WTC11 (cell line): Measurements from ENCODE around the gene CELA2A. TPM values are rescaled to one million over a fixed set of nuclear protein-coding genes. Genes with fewer than 3 reads are reported as not detected.

Experiments used
- ATAC-seq: fragments of 200-7000 bp; cut with Tn5 transposase; 2 replicates; pipeline ENCODE4 v1.10.0; 2021; ENCODE audit warnings: mild to moderate bottlenecking, moderate library complexity
- CTCF ChIA-PET: fragments of 300-600 bp; sonication (Branson Sonifier 250); formaldehyde crosslinking; loops from one replicate; lab custom pipeline; 2021; ENCODE audit warnings: antibody characterized with exemption; lab: Charles Lee
- POLR2A ChIA-PET: fragments of 350-600 bp; sonication (Branson Sonifier 250); formaldehyde crosslinking; loops from one replicate; lab custom pipeline; 2021; ENCODE audit warnings: antibody characterized with exemption; lab: Charles Lee
- DNase-seq: peaks from one replicate; pipeline ENCODE4 v3.0.0; 2021; ENCODE audit warnings: low spot score
- H3K27ac Mint-ChIP-seq: 2 replicates; pipeline ENCODE4 v1.8.0; 2021; ENCODE audit warnings: mixed read lengths
- H3K27me3 Mint-ChIP-seq: 2 replicates; pipeline ENCODE4 v1.8.0; 2021; ENCODE audit warnings: low read depth, mild to moderate bottlenecking, moderate library complexity, mixed read lengths
- H3K36me3 Mint-ChIP-seq: 2 replicates; pipeline ENCODE4 v1.8.0; 2021; ENCODE audit warnings: mixed read lengths
- H3K4me1 Mint-ChIP-seq: 2 replicates; pipeline ENCODE4 v1.8.0; 2022; ENCODE audit warnings: mixed read lengths
- H3K4me3 Mint-ChIP-seq: 2 replicates; pipeline ENCODE4 v1.8.0; 2021; ENCODE audit warnings: mild to moderate bottlenecking, moderate library complexity, mixed read lengths
- H3K9me3 Mint-ChIP-seq: 2 replicates; pipeline ENCODE4 v1.8.0; 2021; ENCODE audit warnings: mixed read lengths
- ELF4 ChIP-seq: sonication (generic); formaldehyde crosslinking; IDR thresholded peaks from 2 replicates; pipeline ENCODE4 v1.8.1; 2022; ENCODE audit warnings: low read depth, mild to moderate bottlenecking, moderate library complexity, missing genetic modification reagents
- ETV6 ChIP-seq: sonication (generic); formaldehyde crosslinking; IDR thresholded peaks from 2 replicates; pipeline ENCODE4 v1.8.1; 2022; ENCODE audit warnings: mild to moderate bottlenecking, missing genetic modification reagents
- GRHL2 ChIP-seq: fragments of 250-450 bp; sonication (Bioruptor Pico); IDR thresholded peaks from 2 replicates; pipeline ENCODE4 v1.8.0; 2022; ENCODE audit warnings: mild to moderate bottlenecking, moderate library complexity; ENCODE audit not compliant: insufficient replicate concordance, severe bottlenecking
- IRF2 ChIP-seq: sonication (generic); formaldehyde crosslinking; IDR thresholded peaks from 2 replicates; pipeline ENCODE4 v1.8.0; 2022; ENCODE audit warnings: low read depth, missing genetic modification reagents, borderline replicate concordance
- KAT7 ChIP-seq: sonication (generic); formaldehyde crosslinking; IDR thresholded peaks from 2 replicates; pipeline ENCODE4 v1.8.1; 2023; ENCODE audit warnings: missing genetic modification reagents, mild to moderate bottlenecking, borderline replicate concordance
- NFE2L1 ChIP-seq: sonication (generic); formaldehyde crosslinking; IDR thresholded peaks from 2 replicates; pipeline ENCODE4 v1.8.1; 2023; ENCODE audit warnings: missing genetic modification reagents
- NR3C1 ChIP-seq: sonication (generic); formaldehyde crosslinking; conservative IDR thresholded peaks from 2 replicates; pipeline ENCODE4 v1.8.1; 2023; ENCODE audit warnings: low read depth, mild to moderate bottlenecking, missing genetic modification reagents
- OVOL2 ChIP-seq: fragments of 250-450 bp; sonication (Bioruptor Pico); IDR thresholded peaks from 2 replicates; pipeline ENCODE4 v1.9.0; 2021; ENCODE audit warnings: mild to moderate bottlenecking, borderline replicate concordance
- SP1 ChIP-seq: sonication (generic); formaldehyde crosslinking; conservative IDR thresholded peaks from 2 replicates; pipeline ENCODE4 v1.8.1; 2022; ENCODE audit warnings: missing genetic modification reagents
- ZNF121 ChIP-seq: sonication (generic); formaldehyde crosslinking; IDR thresholded peaks from 2 replicates; pipeline ENCODE4 v1.8.0; 2023; ENCODE audit warnings: missing genetic modification reagents
- total RNA-seq: library from RNA; stranded (reverse); gene quantifications from 3 replicates; pipeline ENCODE4 v1.2.3, GENCODE V29; 2021
- TF ChIP-seq, protein P1 (sequence below): sonication (generic); formaldehyde crosslinking; IDR thresholded peaks from 2 replicates; pipeline ENCODE4 v1.8.0; 2022; ENCODE audit warnings: mild to moderate bottlenecking, missing genetic modification reagents
- TF ChIP-seq, protein P2 (sequence below): sonication (generic); formaldehyde crosslinking; IDR thresholded peaks from 2 replicates; pipeline ENCODE4 v1.8.0; 2023; ENCODE audit warnings: missing genetic modification reagents, mild to moderate bottlenecking, borderline replicate concordance
- TF ChIP-seq, protein P3 (sequence below): sonication (generic); formaldehyde crosslinking; IDR thresholded peaks from 2 replicates; pipeline ENCODE4 v1.8.1; 2023; ENCODE audit warnings: mild to moderate bottlenecking, missing genetic modification reagents, moderate library complexity
- TF ChIP-seq, protein P4 (sequence below): sonication (generic); formaldehyde crosslinking; IDR thresholded peaks from 2 replicates; pipeline ENCODE4 v1.8.1; 2022; ENCODE audit warnings: mild to moderate bottlenecking, moderate library complexity, missing genetic modification reagents
- TF ChIP-seq, protein P5 (sequence below): sonication (generic); formaldehyde crosslinking; IDR thresholded peaks from 2 replicates; pipeline ENCODE4 v1.8.1; 2022; ENCODE audit warnings: low read depth, missing genetic modification reagents, borderline replicate concordance
- TF ChIP-seq, protein P6 (sequence below): fragments of 250-450 bp; sonication (Bioruptor Pico); IDR thresholded peaks from 2 replicates; pipeline ENCODE4 v1.9.0; 2021; ENCODE audit warnings: moderate library complexity, mild to moderate bottlenecking, inconsistent platforms, borderline replicate concordance
- TF ChIP-seq, protein P7 (sequence below): fragments of 250-450 bp; sonication (Bioruptor Pico); conservative IDR thresholded peaks from 2 replicates; pipeline ENCODE4 v1.9.0; 2021; ENCODE audit warnings: mild to moderate bottlenecking
- TF ChIP-seq, protein P8 (sequence below): sonication (generic); formaldehyde crosslinking; IDR thresholded peaks from 2 replicates; pipeline ENCODE4 v1.8.1; 2023; ENCODE audit warnings: mild to moderate bottlenecking, moderate library complexity, missing genetic modification reagents

Gene CELA2A
- total RNA-seq, 1 experiment from 2014 or later: 0.83 TPM

DNA sequence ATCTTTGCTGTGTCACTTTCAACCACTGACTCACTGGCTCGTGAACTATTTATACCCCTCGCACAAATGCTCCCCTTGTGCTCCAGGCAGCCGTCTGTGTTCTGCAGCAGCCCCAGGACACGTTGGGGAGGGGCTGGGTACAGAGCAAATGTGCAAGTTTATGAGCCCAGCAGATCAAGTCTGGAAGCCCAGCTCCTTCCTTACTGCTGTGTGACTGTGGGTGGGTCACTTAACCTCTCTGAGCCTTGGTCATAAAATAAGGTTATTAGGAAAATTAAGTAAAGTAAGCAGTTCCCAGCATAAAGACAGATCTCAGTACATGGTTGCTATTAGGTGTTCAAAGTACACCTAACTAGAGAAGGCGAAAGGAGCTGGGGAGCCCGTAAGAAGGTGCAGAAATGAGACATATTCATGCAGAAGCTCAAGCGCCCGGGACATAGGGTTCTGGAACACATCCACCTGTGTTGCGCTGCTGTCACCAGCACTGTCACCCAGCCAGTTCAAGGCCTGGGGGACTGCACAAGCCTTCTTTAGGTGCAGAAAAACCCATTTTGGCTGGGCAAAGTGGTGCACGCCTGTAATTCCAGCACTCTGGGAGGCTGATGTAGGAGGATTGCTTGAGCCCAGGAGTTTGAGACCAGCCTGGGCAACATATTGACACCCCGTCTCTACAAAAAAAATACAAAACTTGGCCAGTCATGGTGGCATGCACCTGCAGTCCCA lies 33.0 kb upstream of the CELA2A start:
- ChIA-PET POLR2A (no interaction called here), CTCF (interaction anchor here (0.7 kb wide), 1 partner anchor 9 kb away, joined by 3 read pairs; no protein-coding TSS in a partner anchor)

DNA sequence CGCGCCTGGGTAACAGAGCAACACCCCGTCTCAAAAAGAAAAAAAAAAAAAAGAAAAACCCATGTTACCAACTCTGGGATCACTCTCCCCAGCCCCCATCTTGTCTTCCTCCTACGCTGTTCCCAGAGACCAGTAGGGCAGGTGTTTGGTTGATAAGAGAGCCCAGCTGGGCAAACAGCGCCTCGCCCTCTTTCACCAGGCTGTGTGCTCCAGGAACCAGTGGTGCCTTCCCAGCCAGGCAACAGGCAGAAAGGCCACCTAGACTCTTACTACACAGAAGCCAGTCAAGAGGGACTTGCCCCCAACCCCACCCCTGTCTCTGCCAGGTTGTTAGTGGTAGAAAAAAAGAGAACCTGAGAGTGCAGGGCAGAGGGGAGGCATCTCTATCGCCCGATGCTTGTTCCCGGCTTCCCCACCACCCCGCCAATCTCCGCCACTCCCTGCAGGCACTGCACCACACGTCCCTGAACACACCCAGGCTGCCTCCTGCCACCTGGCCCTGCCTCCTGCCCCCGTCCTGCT lies 32.3 kb upstream of the CELA2A start:
- Mint-ChIP-seq H3K4me1 (no peaks in the 10 kb centered on the region), H3K4me3 (no peak overlapping the region), H3K27ac (no peak overlapping the region), H3K36me3 (peaks cover 7% of the 10 kb centered on the region), H3K9me3 (peaks cover 5% of the 10 kb centered on the region), H3K27me3 (no peaks in the 10 kb centered on the region; the same call in 1 of the 2 replicates)
- ChIA-PET CTCF (no interaction called here), POLR2A (no interaction called here)
- TF ChIP-seq, protein P1, sequence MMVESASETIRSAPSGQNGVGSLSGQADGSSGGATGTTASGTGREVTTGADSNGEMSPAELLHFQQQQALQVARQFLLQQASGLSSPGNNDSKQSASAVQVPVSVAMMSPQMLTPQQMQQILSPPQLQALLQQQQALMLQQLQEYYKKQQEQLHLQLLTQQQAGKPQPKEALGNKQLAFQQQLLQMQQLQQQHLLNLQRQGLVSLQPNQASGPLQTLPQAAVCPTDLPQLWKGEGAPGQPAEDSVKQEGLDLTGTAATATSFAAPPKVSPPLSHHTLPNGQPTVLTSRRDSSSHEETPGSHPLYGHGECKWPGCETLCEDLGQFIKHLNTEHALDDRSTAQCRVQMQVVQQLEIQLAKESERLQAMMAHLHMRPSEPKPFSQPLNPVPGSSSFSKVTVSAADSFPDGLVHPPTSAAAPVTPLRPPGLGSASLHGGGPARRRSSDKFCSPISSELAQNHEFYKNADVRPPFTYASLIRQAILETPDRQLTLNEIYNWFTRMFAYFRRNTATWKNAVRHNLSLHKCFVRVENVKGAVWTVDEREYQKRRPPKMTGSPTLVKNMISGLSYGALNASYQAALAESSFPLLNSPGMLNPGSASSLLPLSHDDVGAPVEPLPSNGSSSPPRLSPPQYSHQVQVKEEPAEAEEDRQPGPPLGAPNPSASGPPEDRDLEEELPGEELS: no peak
- TF ChIP-seq IRF2 (CRISPR knock-in tag): no peak
- TF ChIP-seq, protein P2, sequence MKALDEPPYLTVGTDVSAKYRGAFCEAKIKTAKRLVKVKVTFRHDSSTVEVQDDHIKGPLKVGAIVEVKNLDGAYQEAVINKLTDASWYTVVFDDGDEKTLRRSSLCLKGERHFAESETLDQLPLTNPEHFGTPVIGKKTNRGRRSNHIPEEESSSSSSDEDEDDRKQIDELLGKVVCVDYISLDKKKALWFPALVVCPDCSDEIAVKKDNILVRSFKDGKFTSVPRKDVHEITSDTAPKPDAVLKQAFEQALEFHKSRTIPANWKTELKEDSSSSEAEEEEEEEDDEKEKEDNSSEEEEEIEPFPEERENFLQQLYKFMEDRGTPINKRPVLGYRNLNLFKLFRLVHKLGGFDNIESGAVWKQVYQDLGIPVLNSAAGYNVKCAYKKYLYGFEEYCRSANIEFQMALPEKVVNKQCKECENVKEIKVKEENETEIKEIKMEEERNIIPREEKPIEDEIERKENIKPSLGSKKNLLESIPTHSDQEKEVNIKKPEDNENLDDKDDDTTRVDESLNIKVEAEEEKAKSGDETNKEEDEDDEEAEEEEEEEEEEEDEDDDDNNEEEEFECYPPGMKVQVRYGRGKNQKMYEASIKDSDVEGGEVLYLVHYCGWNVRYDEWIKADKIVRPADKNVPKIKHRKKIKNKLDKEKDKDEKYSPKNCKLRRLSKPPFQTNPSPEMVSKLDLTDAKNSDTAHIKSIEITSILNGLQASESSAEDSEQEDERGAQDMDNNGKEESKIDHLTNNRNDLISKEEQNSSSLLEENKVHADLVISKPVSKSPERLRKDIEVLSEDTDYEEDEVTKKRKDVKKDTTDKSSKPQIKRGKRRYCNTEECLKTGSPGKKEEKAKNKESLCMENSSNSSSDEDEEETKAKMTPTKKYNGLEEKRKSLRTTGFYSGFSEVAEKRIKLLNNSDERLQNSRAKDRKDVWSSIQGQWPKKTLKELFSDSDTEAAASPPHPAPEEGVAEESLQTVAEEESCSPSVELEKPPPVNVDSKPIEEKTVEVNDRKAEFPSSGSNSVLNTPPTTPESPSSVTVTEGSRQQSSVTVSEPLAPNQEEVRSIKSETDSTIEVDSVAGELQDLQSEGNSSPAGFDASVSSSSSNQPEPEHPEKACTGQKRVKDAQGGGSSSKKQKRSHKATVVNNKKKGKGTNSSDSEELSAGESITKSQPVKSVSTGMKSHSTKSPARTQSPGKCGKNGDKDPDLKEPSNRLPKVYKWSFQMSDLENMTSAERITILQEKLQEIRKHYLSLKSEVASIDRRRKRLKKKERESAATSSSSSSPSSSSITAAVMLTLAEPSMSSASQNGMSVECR (CRISPR knock-in tag): no peak
- TF ChIP-seq, protein P3, sequence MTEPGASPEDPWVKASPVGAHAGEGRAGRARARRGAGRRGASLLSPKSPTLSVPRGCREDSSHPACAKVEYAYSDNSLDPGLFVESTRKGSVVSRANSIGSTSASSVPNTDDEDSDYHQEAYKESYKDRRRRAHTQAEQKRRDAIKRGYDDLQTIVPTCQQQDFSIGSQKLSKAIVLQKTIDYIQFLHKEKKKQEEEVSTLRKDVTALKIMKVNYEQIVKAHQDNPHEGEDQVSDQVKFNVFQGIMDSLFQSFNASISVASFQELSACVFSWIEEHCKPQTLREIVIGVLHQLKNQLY: no peak
- TF ChIP-seq, protein P4, sequence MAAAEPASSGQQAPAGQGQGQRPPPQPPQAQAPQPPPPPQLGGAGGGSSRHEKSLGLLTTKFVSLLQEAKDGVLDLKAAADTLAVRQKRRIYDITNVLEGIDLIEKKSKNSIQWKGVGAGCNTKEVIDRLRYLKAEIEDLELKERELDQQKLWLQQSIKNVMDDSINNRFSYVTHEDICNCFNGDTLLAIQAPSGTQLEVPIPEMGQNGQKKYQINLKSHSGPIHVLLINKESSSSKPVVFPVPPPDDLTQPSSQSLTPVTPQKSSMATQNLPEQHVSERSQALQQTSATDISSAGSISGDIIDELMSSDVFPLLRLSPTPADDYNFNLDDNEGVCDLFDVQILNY: no peak
- no peak for TF ChIP-seq NR3C1 (CRISPR knock-in tag)
- TF ChIP-seq, protein P5, sequence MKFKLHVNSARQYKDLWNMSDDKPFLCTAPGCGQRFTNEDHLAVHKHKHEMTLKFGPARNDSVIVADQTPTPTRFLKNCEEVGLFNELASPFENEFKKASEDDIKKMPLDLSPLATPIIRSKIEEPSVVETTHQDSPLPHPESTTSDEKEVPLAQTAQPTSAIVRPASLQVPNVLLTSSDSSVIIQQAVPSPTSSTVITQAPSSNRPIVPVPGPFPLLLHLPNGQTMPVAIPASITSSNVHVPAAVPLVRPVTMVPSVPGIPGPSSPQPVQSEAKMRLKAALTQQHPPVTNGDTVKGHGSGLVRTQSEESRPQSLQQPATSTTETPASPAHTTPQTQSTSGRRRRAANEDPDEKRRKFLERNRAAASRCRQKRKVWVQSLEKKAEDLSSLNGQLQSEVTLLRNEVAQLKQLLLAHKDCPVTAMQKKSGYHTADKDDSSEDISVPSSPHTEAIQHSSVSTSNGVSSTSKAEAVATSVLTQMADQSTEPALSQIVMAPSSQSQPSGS (CRISPR knock-in tag): no peak
- TF ChIP-seq ZNF121: no peak
- no peak for TF ChIP-seq SP1 (CRISPR knock-in tag)
- no peak for TF ChIP-seq OVOL2 (CRISPR knock-in tag)
- TF ChIP-seq, protein P6, sequence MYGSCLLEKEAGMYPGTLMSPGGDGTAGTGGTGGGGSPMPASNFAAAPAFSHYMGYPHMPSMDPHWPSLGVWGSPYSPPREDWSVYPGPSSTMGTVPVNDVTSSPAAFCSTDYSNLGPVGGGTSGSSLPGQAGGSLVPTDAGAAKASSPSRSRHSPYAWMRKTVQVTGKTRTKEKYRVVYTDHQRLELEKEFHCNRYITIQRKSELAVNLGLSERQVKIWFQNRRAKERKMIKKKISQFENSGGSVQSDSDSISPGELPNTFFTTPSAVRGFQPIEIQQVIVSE (CRISPR knock-in tag): no peak
- no peak for TF ChIP-seq ELF4 (CRISPR knock-in tag)
- TF ChIP-seq, protein P7, sequence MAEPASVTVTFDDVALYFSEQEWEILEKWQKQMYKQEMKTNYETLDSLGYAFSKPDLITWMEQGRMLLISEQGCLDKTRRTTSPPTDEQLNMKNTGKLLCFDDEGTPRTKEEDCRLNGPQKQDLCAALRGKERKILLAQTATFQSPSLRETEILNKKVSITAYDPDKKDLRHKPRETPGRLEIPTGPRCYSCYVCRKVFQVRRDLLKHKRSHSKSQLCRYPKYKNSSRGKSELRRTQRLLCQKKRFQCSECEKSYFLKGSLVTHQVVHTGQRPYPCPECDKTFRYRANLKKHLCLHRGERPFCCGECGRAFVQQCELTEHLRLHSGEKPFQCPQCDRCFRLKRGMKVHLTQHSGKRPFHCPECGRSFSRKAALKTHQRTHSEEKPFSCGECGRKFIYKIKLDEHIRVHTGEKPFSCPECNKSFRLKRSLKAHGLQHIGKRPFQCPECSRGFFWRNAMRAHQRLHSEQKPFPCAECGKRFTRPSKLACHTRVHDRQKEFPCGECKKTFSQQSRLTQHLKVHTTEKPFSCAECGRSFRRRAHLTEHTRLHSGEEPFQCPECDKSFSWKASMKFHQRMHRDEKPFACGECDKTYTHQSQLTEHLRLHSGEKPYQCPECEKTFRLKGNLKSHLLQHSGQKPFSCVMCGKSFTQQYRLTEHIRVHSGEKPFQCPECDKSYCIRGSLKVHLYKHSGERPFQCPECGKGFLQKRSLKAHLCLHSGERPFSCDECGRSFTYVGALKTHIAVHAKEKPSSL (CRISPR knock-in tag): no peak
- TF ChIP-seq NFE2L1: no peak
- no peak for TF ChIP-seq GRHL2
- no peak for TF ChIP-seq ETV6
- DNase-seq: no peak
- ATAC-seq: no peak

More for the DNA sequence above, 33.0 kb upstream of the CELA2A start:
- no peak for DNase-seq
- ATAC-seq: no peak
- peaks cover 7% of the 10 kb centered on the region for H3K36me3 Mint-ChIP-seq
- H3K27ac Mint-ChIP-seq: no peak overlapping the region
- H3K9me3 Mint-ChIP-seq: peaks cover 5% of the 10 kb centered on the region
- no peaks in the 10 kb centered on the region for H3K4me1 Mint-ChIP-seq
- no peak overlapping the region for H3K4me3 Mint-ChIP-seq
- no peaks in the 10 kb centered on the region; the same call in 1 of the 2 replicates for H3K27me3 Mint-ChIP-seq
- TF ChIP-seq, protein P8, sequence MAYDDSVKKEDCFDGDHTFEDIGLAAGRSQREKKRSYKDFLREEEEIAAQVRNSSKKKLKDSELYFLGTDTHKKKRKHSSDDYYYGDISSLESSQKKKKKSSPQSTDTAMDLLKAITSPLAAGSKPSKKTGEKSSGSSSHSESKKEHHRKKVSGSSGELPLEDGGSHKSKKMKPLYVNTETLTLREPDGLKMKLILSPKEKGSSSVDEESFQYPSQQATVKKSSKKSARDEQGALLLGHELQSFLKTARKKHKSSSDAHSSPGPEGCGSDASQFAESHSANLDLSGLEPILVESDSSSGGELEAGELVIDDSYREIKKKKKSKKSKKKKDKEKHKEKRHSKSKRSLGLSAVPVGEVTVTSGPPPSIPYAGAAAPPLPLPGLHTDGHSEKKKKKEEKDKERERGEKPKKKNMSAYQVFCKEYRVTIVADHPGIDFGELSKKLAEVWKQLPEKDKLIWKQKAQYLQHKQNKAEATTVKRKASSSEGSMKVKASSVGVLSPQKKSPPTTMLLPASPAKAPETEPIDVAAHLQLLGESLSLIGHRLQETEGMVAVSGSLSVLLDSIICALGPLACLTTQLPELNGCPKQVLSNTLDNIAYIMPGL (CRISPR knock-in tag): no peak
- TF ChIP-seq KAT7: no peak
